Measurements from ENCODE around the gene MAFG. TPM values are rescaled to one million over a fixed set of nuclear protein-coding genes. Genes with fewer than 3 reads are reported as not detected.

The MAFG gene
- total and polyA plus RNA-seq, 2 of the 13 experiments (the other 11 are each of a cell fraction or from before 2014, with no cell fraction given) = 14.5 to 20.0 TPM

DNA sequence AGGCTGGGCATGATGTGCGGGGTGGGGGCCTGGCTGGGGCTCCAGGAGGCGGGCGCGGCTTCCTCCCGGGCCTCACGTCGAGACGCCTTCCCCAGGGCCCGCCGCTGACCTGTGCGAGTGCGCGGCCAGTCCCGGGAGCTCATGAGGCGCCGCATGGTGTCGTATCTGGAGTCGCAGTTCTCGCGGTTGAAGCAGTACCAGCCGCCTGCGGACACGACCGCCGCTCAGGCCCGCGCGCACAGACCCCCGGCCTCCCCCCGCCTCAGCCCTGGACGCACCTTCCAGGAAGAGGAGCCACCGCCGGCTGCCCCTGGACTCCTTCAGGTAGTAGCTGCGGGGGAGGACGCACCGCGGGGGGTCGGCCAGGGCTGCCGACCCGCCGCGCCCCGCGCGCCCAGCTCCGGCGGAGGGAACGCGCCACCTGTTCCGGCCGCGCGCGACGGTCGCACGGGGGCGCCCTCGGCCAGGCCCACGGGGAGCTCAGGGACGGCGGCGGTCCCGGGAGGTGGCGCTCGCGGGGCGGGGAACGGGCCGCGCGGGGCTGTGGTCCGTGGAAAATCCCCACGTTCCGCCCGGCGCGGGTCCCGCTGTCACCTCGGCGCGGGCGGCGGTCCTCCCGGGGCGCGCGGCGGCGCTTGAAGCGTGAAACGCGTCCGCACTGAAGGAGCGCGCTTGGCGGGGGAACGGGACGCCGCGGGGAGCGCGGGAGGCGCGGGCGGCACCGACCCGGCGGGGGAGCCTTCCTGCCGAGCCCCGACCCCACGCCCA lies 32.0 kb upstream of the MAFG start (continued):
- TF ChIP-seq BCL6 (CRISPR knock-in tag; IDR thresholded peaks at IDR 0.05) (0 out of 2 replicates have a peak, but pooled peaks have one; percentile 11), KLF11 (CRISPR knock-in tag; IDR thresholded peaks at IDR 0.05) (no peak), RORA (CRISPR knock-in tag; IDR thresholded peaks at IDR 0.05) (no peak), KAT7 (CRISPR knock-in tag; IDR thresholded peaks at IDR 0.05; ENCODE audit: borderline replicate concordance) (peak; percentile 38; the same call in 1 of the 2 replicates), ZNF138 (CRISPR knock-in tag; IDR thresholded peaks at IDR 0.05; ENCODE audit: low read depth) (0 out of 2 replicates have a peak, but pooled peaks have one; percentile 26), ATAD3A (CRISPR knock-in tag; IDR thresholded peaks at IDR 0.05) (no peak), ZFY (CRISPR knock-in tag; IDR thresholded peaks at IDR 0.05) (peak; percentile 62; the same call in 1 of the 2 replicates), ZNF790 (CRISPR knock-in tag; IDR thresholded peaks at IDR 0.05; ENCODE audit: borderline replicate concordance) (no peak), ZBTB7A (CRISPR knock-in tag; IDR thresholded peaks at IDR 0.05) (peak; percentile 60; the same call in 1 of the 2 replicates), GABPB1 (CRISPR knock-in tag; IDR thresholded peaks at IDR 0.05) (peak; percentile 48; the same call in 1 of the 2 replicates), MTF1 (CRISPR knock-in tag; IDR thresholded peaks at IDR 0.05) (no peak), BHLHE40 (IDR thresholded peaks at IDR 0.05; ENCODE audit: low read length) (peak; percentile 33; the same call in 1 of the 2 replicates)
- TF ChIP-seq, protein P1, sequence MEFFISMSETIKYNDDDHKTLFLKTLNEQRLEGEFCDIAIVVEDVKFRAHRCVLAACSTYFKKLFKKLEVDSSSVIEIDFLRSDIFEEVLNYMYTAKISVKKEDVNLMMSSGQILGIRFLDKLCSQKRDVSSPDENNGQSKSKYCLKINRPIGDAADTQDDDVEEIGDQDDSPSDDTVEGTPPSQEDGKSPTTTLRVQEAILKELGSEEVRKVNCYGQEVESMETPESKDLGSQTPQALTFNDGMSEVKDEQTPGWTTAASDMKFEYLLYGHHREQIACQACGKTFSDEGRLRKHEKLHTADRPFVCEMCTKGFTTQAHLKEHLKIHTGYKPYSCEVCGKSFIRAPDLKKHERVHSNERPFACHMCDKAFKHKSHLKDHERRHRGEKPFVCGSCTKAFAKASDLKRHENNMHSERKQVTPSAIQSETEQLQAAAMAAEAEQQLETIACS (CRISPR knock-in tag; IDR thresholded peaks at IDR 0.05) = no peak
- TF ChIP-seq, protein P2, sequence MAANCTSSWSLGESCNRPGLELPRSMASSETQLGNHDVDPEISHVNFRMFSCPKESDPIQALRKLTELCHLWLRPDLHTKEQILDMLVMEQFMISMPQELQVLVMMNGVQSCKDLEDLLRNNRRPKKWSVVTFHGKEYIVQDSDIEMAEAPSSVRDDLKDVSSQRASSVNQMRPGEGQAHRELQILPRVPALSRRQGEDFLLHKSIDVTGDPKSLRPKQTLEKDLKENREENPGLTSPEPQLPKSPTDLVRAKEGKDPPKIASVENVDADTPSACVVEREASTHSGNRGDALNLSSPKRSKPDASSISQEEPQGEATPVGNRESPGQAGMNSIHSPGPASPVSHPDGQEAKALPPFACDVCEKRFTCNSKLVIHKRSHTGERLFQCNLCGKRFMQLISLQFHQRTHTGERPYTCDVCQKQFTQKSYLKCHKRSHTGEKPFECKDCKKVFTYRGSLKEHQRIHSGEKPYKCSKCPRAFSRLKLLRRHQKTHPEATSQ (CRISPR knock-in tag; IDR thresholded peaks at IDR 0.05; ENCODE audit: borderline replicate concordance) = no peak
- TF ChIP-seq, protein P3, sequence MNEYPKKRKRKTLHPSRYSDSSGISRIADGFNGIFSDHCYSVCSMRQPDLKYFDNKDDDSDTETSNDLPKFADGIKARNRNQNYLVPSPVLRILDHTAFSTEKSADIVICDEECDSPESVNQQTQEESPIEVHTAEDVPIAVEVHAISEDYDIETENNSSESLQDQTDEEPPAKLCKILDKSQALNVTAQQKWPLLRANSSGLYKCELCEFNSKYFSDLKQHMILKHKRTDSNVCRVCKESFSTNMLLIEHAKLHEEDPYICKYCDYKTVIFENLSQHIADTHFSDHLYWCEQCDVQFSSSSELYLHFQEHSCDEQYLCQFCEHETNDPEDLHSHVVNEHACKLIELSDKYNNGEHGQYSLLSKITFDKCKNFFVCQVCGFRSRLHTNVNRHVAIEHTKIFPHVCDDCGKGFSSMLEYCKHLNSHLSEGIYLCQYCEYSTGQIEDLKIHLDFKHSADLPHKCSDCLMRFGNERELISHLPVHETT (CRISPR knock-in tag; conservative IDR thresholded peaks at IDR 0.05) = no peak
- TF ChIP-seq, protein P4, sequence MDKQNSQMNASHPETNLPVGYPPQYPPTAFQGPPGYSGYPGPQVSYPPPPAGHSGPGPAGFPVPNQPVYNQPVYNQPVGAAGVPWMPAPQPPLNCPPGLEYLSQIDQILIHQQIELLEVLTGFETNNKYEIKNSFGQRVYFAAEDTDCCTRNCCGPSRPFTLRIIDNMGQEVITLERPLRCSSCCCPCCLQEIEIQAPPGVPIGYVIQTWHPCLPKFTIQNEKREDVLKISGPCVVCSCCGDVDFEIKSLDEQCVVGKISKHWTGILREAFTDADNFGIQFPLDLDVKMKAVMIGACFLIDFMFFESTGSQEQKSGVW (CRISPR knock-in tag; IDR thresholded peaks at IDR 0.05; ENCODE audit: borderline replicate concordance) = 0 out of 2 replicates have a peak, but pooled peaks have one; percentile 48
- TF ChIP-seq, protein P5, sequence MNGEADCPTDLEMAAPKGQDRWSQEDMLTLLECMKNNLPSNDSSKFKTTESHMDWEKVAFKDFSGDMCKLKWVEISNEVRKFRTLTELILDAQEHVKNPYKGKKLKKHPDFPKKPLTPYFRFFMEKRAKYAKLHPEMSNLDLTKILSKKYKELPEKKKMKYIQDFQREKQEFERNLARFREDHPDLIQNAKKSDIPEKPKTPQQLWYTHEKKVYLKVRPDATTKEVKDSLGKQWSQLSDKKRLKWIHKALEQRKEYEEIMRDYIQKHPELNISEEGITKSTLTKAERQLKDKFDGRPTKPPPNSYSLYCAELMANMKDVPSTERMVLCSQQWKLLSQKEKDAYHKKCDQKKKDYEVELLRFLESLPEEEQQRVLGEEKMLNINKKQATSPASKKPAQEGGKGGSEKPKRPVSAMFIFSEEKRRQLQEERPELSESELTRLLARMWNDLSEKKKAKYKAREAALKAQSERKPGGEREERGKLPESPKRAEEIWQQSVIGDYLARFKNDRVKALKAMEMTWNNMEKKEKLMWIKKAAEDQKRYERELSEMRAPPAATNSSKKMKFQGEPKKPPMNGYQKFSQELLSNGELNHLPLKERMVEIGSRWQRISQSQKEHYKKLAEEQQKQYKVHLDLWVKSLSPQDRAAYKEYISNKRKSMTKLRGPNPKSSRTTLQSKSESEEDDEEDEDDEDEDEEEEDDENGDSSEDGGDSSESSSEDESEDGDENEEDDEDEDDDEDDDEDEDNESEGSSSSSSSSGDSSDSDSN (CRISPR knock-in tag; IDR thresholded peaks at IDR 0.05) = no peak; the same call in none of the 2 replicates
- TF ChIP-seq, protein P6, sequence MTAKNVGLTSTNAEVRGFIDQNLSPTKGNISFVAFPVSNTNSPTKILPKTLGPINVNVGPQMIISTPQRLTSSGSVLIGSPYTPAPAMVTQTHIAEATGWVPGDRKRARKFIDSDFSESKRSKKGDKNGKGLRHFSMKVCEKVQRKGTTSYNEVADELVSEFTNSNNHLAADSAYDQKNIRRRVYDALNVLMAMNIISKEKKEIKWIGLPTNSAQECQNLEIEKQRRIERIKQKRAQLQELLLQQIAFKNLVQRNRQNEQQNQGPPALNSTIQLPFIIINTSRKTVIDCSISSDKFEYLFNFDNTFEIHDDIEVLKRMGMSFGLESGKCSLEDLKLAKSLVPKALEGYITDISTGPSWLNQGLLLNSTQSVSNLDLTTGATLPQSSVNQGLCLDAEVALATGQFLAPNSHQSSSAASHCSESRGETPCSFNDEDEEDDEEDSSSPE (CRISPR knock-in tag; IDR thresholded peaks at IDR 0.05) = no peak
- TF ChIP-seq, protein P7, sequence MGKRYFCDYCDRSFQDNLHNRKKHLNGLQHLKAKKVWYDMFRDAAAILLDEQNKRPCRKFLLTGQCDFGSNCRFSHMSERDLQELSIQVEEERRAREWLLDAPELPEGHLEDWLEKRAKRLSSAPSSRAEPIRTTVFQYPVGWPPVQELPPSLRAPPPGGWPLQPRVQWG (CRISPR knock-in tag; IDR thresholded peaks at IDR 0.05; ENCODE audit: borderline replicate concordance, low read depth) = no peak

All from HepG2 (cell line).